Kidney (tissue), 22 donors: ENCODE results near the gene OR6K6. TPM values are rescaled to one million over a fixed set of nuclear protein-coding genes. Genes with fewer than 3 reads are reported as not detected.

ENCODE experiments used
- DNase-seq, 5 donors: peaks; one replicate each; pipeline ENCODE4 v3.0.0-alpha.2; 2013 to 2020
- FAIRE-seq: peaks from 2 replicates; lab custom pipeline; 2012; peaks lifted over from hg19 to GRCh38; lab: Jason Lieb, UNC
- H3K27ac ChIP-seq, 2 donors: one replicate each; pipeline ENCODE4 v1.7.0; 2013; ENCODE audit warnings: low read depth in 2 of 2, low read length in 2 of 2, inconsistent platforms in 1 of 2
- H3K27me3 ChIP-seq: one replicate; pipeline ENCODE4 v1.7.1; 2013; ENCODE audit warnings: low read length, inconsistent platforms; ENCODE audit not compliant: control insufficient read depth, insufficient read depth
- H3K36me3 ChIP-seq, 3 donors: one replicate each; pipeline versions ENCODE4 v1.7.0 to v1.7.1; 2013; ENCODE audit warnings: low read length in 3 of 3, control low read depth in 1 of 3, inconsistent platforms in 1 of 3; ENCODE audit not compliant: insufficient read depth in 3 of 3, control insufficient read depth in 2 of 3
- H3K4me1 ChIP-seq, 3 donors: one replicate each; pipeline versions ENCODE4 v1.7.0 to v1.7.1; 2013; ENCODE audit warnings: low read length in 3 of 3, inconsistent platforms in 1 of 3, low read depth in 1 of 3; ENCODE audit not compliant: control insufficient read depth in 2 of 3, insufficient read depth in 2 of 3
- H3K4me3 ChIP-seq, 3 donors: one replicate each; pipeline versions ENCODE4 v1.7.0 to v1.8.1; 2013; ENCODE audit warnings: low read length in 3 of 3, control low read depth in 1 of 3, inconsistent platforms in 1 of 3
- H3K9ac ChIP-seq, 3 donors: one replicate each; pipeline versions ENCODE4 v1.7.0 to v1.7.1; 2013; ENCODE audit warnings: low read length in 3 of 3, control low read depth in 1 of 3, inconsistent platforms in 1 of 3
- H3K9me3 ChIP-seq, 3 donors: one replicate each; pipeline versions ENCODE4 v1.7.0 to v1.7.1; 2013; ENCODE audit warnings: low read length in 3 of 3, control low read depth in 1 of 3, inconsistent platforms in 1 of 3; ENCODE audit not compliant: control insufficient read depth in 2 of 3, insufficient read depth in 1 of 3
- CTCF ChIP-seq: IDR thresholded peaks from 3 replicates; pipeline ENCODE4 v1.5.1; 2012; ENCODE audit warnings: mild to moderate bottlenecking, moderate library complexity, borderline replicate concordance; ENCODE audit not compliant: insufficient read depth; ENCODE audit errors: extremely low read depth
- intact Hi-C: fragments of 100-400 bp; cut with DNase I; formaldehyde crosslinking; loops from one replicate; pipeline ENCODE4 v1.11.1; 2022
- long read RNA-seq, 10 donors: library from polyadenylated mRNA in 1 of 10; unstranded in 1 of 10; transcript quantifications; one replicate each; pipeline ENCODE4 v2.0.0 and lab custom pipeline, GENCODE V29; 2021 to 2026
- polyA plus RNA-seq: library from polyadenylated mRNA; stranded (reverse); fragments of 350-450 nt; fragmentation: Illumina TruSeq; extraction: RNeasy Lipid Tissue Mini Kit (QIAGEN cat#74804); gene quantifications from one replicate; pipeline ENCODE4 v1.2.3, GENCODE V29; 2014; ENCODE audit warnings: low read depth, low replicate concordance; ENCODE audit not compliant: insufficient read depth
- total RNA-seq: library from RNA; stranded (reverse); fragmentation: NEBNext Ultra II Directional; extraction: Animal tissue kit (Norgen Biotek cat#: 25700); gene quantifications from one replicate; pipeline ENCODE4 v1.2.1, GENCODE V29; 2021
- donor health status: control.
- donor health status: control.
- donor health status: control.
- donor health status: control.
- donor health status: control.
- donor health status: DM: yes; HTN: yes; CAD: no.
- donor health status: Normal renal cell carcinoma (clear cell type).

Gene OR6K6
- not detected for total RNA-seq
- not detected for polyA plus RNA-seq
- long read RNA-seq, donor 1: 0 reads
- long read RNA-seq, donor 2: 0 reads
- long read RNA-seq, donor 3: 0 reads
- long read RNA-seq, donor 4: 0 reads
- long read RNA-seq, donor 5: 0 reads
- long read RNA-seq, donor 6: 0 reads
- long read RNA-seq, donor 7: 0 reads
- long read RNA-seq, donor 8: 0 reads
- long read RNA-seq, donor 9: 0 reads
- long read RNA-seq, donor 10: 0 reads

DNA sequence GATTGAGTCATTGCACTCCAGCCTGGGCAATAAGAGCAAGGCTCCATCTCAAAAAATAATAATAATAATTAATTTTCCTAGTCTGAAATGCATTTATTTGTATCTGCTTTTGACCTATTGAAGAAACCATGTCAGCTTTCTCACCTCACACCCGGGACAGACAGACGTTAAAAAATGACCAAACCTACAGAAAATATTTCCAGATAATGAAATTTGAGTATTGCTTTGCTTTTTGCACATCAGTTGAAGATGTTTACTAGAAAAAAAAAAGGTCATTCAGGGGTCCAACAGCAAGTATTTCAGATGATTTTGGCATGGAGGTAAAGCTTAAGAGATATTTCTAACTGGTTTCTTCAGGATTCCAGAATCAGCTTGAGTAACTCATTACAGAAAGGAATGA lies at the start of gene OR6K6:
Gene OR6K6, plus strand, starts transcription at position 301 of the 400 bp plus-strand sequence. CDS start 168 bp downstream, outside the sequence.
- Histone ChIP-seq H3K9me3 (no peaks in the 10 kb centered on the region), H3K9ac (no peak within 1 kb of the TSS), H3K27me3 (no peaks in the 10 kb centered on the region), H3K4me1 (no peaks in the 10 kb centered on the region), H3K27ac (no peak within 1 kb of the TSS), H3K36me3 (no peaks in the 10 kb centered on the region), H3K4me3 (no peak within 1 kb of the TSS)
- intact Hi-C loops: no loop called here
- TF ChIP-seq CTCF: no peak
- FAIRE-seq: no peak
- no peak for DNase-seq

- Histone ChIP-seq H3K27ac (no peak overlapping the region), H3K27me3 (no peaks in the 10 kb centered on the region), H3K4me1 (no peaks in the 10 kb centered on the region), H3K9ac (no peak overlapping the region), H3K36me3 (no peaks in the 10 kb centered on the region), H3K9me3 (no peaks in the 10 kb centered on the region), H3K4me3 (no peak overlapping the region)
- DNase-seq: no peak
- no peak for FAIRE-seq
- intact Hi-C loops: no loop called here
- no peak for TF ChIP-seq CTCF
These were observed 48.4 kb upstream of the OR6K6 start for GRCh38 chr1:158706096-158706495.

DNA sequence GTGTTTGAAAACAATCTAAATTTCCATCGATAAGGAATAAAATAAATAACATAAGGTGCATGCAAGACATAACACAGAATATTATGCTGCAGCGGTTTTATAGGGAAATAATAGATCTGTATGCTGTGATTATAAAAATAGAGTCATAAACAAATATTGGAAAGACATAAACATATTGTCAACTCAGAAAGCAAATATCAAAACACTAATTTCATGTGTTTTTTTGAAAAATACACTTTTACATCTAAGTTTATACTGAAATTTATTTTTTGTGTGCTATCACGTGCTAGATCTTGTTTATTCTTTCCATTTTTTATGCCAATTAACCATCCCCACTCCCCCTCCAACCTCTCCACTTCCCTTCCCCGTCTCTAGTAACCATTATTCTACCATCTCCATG lies 43.4 kb upstream of the OR6K6 start:
- no peak for TF ChIP-seq CTCF
- Histone ChIP-seq H3K9me3 (no peaks in the 10 kb centered on the region), H3K27ac (no peak overlapping the region), H3K4me3 (no peak overlapping the region), H3K36me3 (no peaks in the 10 kb centered on the region), H3K9ac (no peak overlapping the region), H3K27me3 (no peaks in the 10 kb centered on the region), H3K4me1 (no peaks in the 10 kb centered on the region)
- intact Hi-C loops: no loop called here
- no peak for FAIRE-seq
- DNase-seq: no peak

- no peak overlapping the region for H3K4me3 ChIP-seq
- H3K4me1 ChIP-seq: no peaks in the 10 kb centered on the region
- no peak overlapping the region for H3K27ac ChIP-seq
- intact Hi-C loops: no loop called here
- TF ChIP-seq CTCF: no peak
- DNase-seq: no peak
- no peaks in the 10 kb centered on the region for H3K9me3 ChIP-seq
- H3K9ac ChIP-seq: no peak overlapping the region
- H3K36me3 ChIP-seq: no peaks in the 10 kb centered on the region
- no peaks in the 10 kb centered on the region for H3K27me3 ChIP-seq
- no peak for FAIRE-seq
These were observed 39.8 kb upstream of the OR6K6 start for GRCh38 chr1:158714754-158715153.
